HG02981 (cell line): ENCODE data around the gene COL18A1.

Source experiments
- ATAC-seq: cut with Tn5 transposase; IDR thresholded peaks from one replicate; pipeline ENCODE4 v1.9.1; 2021; ENCODE audit warnings: mild to moderate bottlenecking, moderate library complexity; ENCODE audit not compliant: unreplicated experiment

COL18A1 gene

DNA sequence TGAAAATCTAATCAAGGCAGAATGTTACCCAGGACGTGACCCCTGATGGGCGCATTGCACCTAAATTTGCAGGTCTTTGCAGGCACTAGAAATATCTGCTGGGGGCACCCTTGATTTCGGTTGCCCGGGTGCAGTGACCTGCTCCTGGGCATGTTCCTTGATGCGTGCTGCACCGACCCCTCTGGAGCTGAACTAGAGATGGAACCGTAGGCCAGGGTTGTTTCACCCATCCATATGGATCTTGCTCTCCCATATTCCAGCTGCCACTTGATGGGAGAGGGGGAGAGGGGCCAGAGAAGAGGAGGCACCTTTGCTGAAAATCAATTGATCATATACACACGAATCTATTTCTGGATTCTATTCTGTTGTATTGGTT lies 8.4 kb upstream of the COL18A1 start:
- no peak for ATAC-seq

DNA sequence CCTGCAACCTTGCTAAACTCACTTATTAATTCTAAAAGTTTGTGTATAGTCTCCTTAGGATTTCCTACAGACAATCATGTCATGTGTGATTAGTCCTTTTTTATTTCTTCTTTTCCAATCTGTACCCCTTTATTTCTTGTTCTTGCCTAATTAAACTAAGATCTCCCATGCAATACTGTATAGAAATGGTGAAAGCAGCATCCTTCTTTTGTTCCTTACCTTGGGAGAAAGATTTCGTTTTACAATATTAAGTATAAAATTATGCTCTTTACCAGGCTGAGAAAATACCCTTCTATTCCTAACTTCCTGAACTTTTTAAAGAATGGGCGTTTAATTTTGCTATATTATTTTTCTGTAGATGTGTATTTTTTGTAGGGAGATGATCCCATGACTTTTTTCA lies 7.6 kb upstream of the COL18A1 start:
- no peak for ATAC-seq

DNA sequence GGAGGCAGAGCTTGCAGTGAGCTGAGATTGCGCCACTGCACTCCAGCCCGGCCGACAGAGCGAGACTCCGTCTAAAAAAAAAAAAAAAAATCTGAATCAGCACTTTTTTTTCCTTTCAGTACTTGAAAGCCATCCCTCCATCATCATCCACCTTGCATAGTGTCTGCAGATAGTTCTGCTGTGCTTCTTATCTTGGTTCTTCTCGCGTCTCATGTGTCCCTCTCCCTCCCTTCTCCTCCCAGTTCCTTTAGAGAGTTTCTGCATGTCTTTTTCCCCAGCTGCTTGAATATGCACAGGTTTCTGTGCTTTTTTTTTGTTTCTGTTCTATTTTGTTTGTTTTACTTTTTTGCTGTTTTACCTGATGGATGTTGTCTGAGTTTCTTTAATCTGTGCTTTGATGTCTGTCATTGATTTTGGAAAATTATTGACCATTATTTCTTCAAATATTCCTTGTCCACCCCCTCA lies 3.9 kb upstream of the COL18A1 start:
- no peak for ATAC-seq

DNA sequence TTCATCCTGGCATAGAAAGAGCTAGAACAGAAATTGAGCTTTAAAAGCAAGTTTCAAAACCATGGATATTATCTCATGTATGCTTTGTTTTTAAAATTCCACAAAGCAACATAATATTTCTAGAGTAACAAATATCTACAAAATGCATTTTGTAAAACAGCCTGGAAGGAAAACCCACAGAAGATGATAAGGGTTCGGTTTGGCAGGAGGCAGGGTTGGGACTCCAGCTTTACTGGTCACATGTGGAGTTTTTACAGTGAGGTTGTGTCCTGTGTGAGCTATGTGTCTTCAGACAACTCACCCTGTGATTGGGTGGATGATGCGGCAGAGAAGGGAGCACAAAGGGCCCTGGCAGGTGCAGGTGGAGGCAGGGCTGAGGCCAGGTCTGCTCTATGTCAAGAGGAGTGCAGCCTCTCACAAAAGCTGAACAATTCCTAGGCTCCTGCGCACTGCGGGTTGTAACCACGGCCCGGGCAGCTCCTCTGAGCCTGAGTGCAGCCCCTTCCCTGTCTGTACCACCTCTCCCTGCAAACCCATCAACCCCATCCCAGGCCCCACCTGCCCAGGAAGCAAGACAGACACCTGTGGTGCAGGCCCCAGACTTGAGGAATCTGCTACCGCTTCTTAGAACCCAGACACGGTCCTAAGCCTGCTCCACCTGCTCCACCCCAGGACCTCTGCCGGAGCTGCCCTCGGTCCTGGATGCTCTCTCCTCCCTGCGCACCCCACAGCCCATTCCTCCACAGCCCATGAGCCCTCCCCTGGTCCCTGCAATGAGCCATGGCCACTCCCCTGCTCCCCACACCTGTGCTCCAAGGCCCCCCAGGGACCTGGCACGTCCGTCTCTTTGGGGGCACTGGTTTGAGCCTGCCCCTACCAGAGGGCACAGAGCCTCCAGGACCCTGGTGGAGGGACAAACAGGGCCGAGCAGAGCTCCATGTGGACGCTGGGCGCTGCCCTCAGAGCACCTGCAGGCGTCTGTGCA lies 2.8 kb upstream of the COL18A1 start:
- ATAC-seq, result no peak

DNA sequence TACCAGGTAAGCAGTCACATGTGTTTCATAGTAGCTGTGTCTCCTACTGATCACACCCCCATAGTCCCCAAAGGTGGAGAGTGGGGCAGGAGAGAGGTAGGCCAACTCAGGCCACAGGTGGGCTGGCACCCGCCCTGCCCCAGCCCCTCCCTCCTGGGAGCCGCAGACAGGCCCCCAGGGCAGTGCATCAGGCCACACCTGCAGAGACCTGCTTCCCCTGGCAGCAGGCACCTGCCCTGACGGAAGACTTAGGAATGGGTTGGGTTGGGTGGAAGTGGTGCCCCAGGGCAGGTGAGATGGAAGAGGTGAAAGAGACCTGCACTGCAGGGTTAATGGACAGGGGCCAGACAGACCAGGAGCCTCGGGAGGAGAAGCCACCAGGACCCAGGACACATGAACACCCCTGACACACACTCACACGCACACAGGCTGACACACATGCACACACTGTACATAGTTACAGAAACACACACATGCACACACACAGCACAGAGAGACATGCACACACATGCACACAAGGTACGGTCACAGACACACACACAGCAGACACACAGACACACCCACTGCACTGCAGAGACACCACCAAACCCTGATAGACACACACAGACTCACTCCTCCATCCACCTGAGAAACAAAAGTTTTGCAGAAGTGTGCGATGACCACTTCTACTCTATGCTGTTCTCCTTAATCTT lies 1.7 kb upstream of the COL18A1 start:
- ATAC-seq, result no peak

DNA sequence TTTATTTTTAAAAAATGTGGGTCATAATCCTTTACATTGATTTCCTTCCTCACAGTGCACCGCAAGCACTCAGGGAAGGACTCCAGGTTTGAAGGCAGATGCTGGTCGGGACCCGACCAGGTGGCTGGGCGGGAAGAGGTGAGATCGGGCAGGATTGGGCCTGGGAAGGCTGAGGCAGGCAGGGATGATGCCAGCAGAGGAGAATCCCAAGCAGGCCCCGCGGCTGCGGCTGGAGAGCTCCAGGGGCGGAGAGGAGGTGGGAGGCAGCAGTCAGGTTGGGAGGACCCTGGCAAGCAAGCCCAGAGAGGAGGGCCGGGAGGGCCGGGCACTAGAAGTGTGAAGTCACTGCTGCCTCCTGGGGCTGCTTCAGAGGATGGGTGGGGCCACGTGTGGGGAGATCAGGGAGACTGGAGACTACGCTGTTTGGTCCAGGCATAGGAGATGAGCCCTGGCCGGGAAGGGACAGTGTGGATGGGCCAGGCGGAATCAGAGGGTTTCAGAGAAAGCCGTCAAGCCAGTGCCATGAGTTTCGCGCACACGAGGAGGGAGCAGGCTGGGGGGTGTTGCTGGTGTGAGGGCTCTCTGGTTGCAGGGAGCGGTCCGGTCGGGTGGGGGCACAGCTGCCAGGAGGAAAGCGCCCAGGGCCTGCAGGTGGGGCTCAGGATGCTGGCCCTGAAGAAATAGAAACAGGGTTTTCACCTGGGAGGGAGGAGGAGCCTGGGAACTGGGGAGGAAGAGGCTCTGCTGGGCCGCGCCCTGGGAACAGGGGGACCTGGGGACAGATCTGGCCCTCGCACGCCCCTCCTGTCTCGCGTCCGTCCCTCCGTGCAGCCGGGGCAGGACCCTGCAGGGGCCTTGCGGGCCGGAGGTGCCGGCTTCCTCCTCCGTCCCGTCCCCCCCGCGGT lies 888 bp upstream of the COL18A1 start:
- ATAC-seq, result no peak

DNA sequence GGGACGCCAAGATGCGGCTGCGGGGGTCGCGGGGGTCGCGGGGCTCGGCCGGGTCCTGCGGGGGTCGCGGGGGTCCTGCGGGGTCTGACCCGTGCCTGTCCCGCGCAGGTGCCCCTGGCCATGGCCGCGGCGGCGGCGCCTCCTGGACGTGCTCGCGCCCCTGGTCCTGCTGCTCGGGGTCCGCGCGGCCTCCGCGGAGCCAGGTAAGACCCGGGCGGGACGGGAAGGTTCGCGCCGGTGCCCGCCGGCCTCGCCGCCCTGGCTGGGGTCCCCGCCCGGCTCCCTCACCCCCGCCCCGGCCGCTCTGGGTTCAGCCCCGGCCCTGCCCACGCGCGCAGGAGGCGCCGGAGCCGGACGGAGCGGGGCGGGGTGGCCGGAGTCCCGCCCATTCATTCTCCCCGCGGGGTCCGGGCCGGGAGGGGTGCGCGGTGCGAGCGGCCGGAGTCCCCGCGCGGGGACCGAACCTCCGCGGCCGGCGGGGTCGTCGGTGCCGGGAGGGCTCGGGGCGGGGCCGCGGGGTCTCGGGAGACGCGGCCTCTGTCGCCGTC lies 380 bp downstream of the COL18A1 start:
- no peak for ATAC-seq

DNA sequence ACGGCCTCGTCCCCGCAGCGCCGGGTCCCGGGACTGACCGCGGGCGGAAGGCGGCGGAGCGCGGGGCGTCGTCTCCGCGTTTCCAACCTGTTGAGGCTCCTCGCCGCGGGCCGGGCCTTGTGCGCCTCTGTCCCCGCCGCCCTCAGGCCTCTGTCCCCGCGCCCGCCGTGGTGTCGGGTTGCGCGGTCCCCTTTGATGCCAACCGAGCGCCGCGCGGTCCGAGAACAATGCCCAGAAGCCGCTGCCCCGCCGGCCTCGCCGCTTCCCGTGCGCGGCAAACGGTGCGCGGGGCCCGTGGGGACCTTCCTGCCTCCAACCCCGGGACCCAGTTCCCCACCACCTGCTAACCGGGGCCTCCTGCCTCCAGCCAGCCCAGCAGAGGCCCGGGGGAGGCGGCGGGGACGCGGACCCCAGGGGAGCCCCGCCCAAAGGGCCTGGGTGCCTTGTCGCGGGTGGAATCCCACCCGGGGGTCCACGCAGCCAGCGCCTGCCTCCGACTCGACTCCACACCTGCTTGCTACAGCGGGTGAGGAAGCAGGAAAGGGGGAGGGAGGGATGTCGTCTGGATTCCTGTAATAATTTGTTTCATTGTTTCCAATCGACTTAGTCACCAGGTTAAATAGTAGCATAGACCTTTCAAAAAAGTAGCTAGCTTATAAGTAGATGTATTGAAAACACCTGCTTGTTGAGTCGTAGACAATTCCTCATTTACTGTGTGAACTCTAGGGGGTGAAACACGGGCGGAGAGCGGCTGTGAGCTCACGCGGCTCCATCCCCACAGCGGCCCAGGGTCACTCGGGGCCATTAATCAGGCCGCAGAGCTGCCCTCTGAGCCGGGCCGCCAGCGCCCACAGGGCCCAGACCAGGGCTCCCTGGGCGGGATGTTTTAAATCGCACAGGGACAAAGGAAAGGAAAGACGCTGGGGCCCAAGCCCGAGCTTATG lies 1.1 kb downstream of the COL18A1 start:
- no peak for ATAC-seq

DNA sequence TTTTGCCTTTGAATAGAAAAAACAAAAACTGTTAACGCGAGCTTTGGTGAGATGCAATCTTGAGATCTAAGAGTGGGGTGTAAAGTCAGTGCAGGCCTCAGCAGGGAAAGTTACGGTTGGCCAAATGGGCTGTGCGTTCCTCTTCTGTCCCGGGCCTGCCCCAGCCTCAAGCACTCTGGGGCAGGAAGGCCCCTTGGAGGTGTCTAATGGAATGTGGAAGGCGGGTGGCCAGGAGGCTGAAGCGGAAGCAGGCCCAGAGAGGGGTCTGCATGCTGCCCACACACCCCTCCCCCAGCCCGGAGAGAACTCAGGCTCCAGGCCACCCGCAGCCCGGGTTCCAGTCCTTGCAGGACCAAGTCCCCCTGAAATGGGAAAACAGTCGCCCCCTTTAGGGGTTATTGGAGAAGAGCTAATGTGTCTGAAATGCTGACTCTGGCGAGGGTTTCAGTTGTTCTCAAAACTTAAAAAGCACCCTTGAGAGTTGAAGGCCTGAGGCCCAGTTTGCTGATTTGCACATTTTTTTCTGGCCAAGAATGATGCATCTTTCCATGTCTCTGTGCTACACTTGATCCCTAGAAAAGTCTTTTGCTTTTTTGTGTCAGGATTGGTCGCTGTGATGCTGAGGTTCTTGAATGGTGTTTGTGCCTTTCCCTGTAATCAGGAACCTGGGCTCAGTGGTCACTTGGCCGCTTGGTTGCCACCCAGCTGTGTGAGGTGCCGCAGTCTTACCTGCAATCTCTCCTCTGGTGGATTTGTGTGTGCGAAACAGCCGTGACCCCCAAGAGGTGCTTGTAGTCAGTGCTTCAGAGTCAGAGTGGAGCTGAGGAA lies 2.0 kb downstream of the COL18A1 start:
- no peak for ATAC-seq

DNA sequence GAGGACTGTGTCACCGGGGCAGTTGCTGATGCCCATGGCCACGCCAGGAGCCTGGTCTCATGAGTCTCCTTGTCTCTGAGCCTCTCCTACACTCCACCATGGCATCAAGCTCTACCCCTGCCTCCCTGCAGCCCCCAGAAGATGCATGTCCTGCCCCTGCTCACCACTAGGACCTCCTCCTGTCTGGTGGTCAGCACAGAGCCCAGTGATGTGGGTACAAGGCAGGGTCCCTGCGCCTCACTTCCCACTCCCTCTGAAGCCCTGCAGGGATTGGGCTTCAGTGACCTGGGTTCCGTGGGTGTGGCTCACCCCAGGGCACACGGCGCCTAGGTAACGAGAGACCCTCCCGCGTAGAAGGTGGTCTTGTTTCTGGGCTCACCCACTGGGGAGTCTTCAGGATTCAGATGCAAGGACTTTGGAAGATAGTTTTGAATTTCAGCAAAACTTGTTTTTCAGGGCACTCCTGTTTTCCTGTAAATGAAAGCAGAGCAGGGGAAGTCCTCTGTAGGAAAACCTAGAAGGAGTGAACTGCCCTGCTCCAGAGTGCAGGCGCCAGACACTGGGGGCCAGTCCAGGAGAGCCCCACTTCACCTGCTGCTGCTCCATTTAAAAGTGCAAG lies 2.8 kb downstream of the COL18A1 start:
- no peak for ATAC-seq

DNA sequence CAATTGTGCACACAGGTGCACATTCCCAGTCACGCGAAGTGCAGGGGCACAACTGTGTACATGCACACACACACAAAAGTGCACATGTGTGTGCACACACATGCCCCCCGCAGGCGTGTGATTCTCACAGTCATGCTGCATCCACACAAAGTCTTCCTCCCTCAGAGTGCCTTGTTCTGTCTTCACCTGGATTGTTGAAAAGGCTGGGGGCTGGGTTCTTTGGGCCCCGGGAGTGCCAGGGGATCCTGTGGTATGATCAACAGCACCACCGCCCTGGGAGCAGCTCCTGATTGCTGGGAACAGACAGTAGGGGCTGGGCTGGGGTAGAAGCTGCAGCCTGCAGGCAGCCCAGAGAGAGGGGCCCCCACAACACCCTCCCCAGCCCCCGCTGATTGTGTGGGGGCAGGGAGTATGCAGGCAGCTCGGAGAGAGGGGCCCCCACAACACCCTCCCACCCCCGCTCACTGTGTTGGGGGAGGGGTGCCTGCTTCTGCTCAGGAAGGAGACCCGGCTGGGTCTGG lies 3.4 kb downstream of the COL18A1 start:
- ATAC-seq, result no peak

DNA sequence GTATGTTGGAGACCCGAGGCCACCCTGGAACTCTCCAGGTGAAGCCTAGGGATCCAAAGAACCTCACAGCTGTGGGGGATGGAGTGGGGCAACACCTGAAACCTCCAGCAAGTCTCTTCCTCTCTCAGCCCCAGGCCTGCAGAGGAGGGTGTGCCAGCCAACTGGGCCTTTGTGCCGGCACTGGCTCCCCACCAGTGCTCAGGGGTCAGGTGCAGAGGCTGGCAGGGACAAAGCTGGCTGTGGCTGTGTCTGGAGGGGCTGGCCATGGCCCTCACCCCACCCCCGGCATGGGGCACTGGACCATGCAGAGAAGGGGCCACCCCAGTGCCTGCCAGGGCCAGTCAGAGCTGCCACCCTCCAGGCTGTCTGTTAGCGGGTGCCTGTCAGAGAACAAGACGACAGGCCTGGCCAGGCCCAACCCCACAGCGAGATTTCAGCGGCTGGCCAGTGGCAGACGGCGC lies 3.9 kb downstream of the COL18A1 start:
- no peak for ATAC-seq

DNA sequence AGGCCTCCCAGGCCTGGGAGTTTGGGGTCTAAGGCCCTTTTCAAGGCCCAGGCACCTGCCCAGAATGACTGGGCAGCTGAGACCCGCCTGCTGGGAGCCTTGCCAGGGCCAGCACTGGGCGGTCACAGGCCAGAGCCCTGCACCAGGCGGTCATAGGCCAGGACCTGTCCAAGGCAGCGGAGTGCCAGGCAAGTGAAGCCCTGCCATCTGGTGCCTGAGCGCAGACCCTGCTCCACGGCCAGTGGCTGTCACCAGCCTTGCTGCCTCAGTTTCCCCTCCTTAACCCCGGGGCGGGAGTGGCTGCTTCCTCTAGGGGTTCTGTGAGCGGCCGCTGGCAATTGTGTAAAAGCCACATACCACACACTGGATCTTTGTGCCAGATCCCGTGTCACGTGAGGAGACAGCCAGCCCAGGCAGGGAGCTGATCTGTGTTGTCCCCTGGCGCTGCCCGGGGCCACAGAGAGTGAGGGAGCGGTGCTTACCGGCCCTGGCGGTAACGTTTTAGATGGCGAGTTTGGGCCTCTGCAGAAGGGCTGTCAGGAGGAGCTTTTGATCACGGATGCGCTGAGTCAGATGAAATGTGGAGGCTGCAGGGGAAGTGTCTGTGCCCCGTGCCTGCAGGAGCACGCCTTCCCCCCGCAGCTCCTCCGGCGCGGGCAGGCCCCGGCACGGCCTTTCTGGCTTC lies 4.6 kb downstream of the COL18A1 start:
- ATAC-seq, result no peak

DNA sequence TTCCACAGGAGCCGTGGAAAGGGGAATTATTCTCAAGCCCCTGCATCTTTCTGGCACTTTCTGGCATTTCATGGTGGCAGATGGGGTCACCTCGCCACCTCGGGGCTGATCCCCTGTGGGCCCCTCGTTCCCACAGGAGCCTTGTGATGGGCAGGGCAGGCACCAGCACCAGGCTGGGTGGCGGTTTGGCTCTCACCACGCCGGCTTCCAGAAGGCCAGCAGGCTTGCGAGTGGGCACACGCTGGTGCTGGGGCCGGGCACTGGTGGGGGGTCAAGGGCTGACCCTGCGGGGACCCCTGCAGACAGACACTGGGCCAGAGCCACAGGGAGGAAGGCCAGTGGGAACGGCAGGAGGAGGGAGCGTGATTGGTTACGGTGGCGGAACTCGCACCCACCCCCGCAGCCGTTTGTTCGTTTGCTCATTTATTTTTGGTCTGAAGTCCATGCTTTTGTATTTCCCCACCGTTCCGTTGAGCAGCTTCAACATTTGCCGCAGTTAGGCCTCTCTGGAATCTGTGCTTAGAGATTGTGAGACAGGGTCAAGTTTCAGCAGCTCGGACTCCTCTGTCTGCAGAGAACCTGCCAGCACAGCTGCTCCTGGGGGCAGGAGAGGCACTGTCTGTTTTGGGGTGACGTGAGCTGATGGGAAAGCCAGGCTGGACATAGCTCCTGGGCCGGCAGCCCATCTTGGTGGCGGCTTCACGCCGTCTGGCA lies 5.3 kb downstream of the COL18A1 start:
- no peak for ATAC-seq

DNA sequence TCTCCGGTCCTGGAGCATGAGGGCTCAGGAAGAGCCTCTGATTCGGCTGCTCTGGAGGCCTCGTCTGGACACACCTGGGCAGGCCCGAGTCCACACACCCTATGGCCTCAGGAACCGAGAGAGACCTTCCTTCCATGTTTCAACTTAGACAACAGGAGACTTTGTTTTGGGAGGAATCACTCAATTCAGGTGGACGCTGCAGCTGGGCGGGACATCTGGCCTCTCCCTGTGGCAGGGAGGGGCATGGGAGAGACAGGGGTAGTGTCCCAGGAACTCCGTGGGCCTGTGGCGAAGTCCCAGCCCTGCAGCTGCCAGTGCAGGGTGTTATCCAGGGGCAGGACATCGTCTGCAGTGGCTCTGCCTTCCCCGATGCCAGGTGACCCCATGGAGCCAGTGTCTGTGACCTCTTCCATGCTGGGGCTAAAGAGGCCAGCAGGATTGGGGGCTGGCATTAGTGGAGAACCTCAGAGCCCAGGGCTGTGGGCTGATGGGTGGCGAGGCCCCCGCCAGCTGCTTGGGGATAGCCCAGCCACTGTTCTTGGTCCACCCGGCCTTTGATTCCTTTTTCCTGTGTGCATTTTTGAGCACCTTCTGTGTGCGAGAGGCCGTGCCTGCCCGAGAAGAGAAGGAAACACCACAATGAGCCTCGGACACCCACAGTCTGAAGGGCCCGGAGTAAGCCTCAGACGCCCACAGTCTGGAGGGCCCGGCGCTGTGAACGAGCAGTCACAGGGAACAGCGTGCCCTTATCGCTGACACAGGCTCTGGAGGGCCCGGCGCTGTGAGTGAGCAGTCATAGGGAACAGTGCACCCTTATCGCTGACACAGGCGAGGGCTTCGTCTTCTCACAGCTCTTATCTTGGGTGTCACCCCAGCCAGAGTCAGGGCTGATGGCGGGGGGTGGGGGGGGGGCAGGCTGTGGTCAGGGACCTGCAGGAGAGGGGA lies 6.2 kb downstream of the COL18A1 start:
- ATAC-seq, result no peak

DNA sequence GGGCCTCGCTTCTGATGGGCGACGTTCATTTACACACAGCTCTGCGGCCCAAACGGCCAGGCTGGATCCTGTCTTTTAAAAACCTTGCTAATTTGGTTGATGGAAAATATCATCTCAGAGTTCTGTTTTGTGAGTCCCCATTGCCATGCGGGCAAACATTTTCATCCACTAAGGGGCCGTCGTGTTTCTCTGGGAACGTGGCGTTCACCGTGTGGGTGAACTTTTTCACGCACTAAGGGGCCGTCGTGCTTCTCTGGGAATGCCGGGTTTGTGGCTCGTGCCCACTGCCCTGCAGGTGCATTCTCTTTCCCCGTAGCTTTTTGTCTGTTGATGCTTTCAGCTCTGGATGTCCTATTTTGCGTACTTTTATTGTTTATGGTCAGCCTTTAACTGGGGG lies 6.8 kb downstream of the COL18A1 start:
- ATAC-seq, result no peak
